ENCODE measurements around the gene RIMS4. TPM values are rescaled to one million over a fixed set of nuclear protein-coding genes. Genes with fewer than 3 reads are reported as not detected.

The RIMS4 gene
- total and polyA plus RNA-seq, 9 of the 15 experiments (the other 6 are each of a cell fraction or from before 2014, with no cell fraction given): 0.04 TPM; not detected in 8

- Histone ChIP-seq H2AFZ (ENCODE audit: low read depth, low read length) (no peak overlapping the region), H3K27ac (ENCODE audit: extremely low read depth, low read depth, low read length) (no peak overlapping the region), H3K4me1 (replicated peaks in 1 of 2; ENCODE audit: control insufficient read depth in 2 of 2, insufficient read depth in 2 of 2, low read length in 2 of 2) (peaks cover 0 to 10% of the 10 kb centered on the region in 2 experiments; a peak in 2 of 5 replicates), H3K9ac (ENCODE audit: insufficient read depth in 1 of 2, low read depth in 2 of 2, low read length in 2 of 2) (no peak overlapping the region), H3K4me2 (ENCODE audit: insufficient read depth, low read length) (no peak overlapping the region), H3K9me3 (replicated peaks; ENCODE audit: control insufficient read depth, insufficient read depth, low read depth, low read length) (no peaks in the 10 kb centered on the region), H3K4me3 (no peak overlapping the region), H3K79me2 (ENCODE audit: control insufficient read depth, insufficient read depth, low read length) (no peaks in the 10 kb centered on the region), H4K20me1 (replicated peaks; ENCODE audit: control insufficient read depth, insufficient read depth, low read length) (peaks cover 8% of the 10 kb centered on the region; the same call in 1 of the 2 replicates), H3K27me3 (ENCODE audit: control insufficient read depth in 2 of 2, insufficient read depth in 2 of 2, low read length in 2 of 2) (peaks cover 40 to 72% of the 10 kb centered on the region in 2 experiments), H3K9me1 (ENCODE audit: control insufficient read depth, insufficient read depth, low read length) (no peaks in the 10 kb centered on the region), H3K36me3 (ENCODE audit: control insufficient read depth, insufficient read depth, low read length) (no peaks in the 10 kb centered on the region)
- DNase-seq (ENCODE audit: extremely low read depth in 1 of 4, low spot score in 3 of 4) (no peak), ATAC-seq (no peak), FAIRE-seq (no peak)
- BruUV-seq (replicated peaks): no TSS peak
- intact Hi-C loops (cut with micrococcal nuclease) (no loop called here), in situ Hi-C loops (cut with MboI) (no loop called here)
- ChIA-PET CTCF (ENCODE audit: low intra/inter-chr PET ratio) (no interaction called here), POLR2A (interaction anchor here (1.2 kb wide), 1 partner anchor 13 kb away, joined by 4 read pairs; no protein-coding TSS in a partner anchor)
- 6% methylated on average over 9 of the region's 9 CpGs for WGBS (ENCODE audit: insufficient coverage, low coverage, missing lambda C conversion rate)
- TF ChIP-seq ZNF75A (CRISPR knock-in tag; IDR thresholded peaks at IDR 0.05) (no peak), BCOR (IDR thresholded peaks at IDR 0.05) (0 out of 2 replicates have a peak, but pooled peaks have one; percentile 12), NKRF (IDR thresholded peaks at IDR 0.05; ENCODE audit: borderline replicate concordance) (no peak), RBM25 (IDR thresholded peaks at IDR 0.05; ENCODE audit: low read depth, low read length, severe bottlenecking) (peak; percentile 80), ZNF253 (CRISPR knock-in tag; conservative IDR thresholded peaks at IDR 0.05) (no peak), SNRNP70 (optimal IDR thresholded peaks at IDR 0.05; ENCODE audit: low read depth, low read length) (no peak), RREB1 (CRISPR knock-in tag; IDR thresholded peaks at IDR 0.05) (no peak), ZFP36 (IDR thresholded peaks at IDR 0.05; ENCODE audit: low read depth, low read length, partially characterized antibody) (peak; percentile 64), ZNF23 (CRISPR knock-in tag; IDR thresholded peaks at IDR 0.05) (no peak)
- TF ChIP-seq, protein P1, sequence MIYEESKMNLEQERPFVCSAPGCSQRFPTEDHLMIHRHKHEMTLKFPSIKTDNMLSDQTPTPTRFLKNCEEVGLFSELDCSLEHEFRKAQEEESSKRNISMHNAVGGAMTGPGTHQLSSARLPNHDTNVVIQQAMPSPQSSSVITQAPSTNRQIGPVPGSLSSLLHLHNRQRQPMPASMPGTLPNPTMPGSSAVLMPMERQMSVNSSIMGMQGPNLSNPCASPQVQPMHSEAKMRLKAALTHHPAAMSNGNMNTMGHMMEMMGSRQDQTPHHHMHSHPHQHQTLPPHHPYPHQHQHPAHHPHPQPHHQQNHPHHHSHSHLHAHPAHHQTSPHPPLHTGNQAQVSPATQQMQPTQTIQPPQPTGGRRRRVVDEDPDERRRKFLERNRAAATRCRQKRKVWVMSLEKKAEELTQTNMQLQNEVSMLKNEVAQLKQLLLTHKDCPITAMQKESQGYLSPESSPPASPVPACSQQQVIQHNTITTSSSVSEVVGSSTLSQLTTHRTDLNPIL (CRISPR knock-in tag; IDR thresholded peaks at IDR 0.05): no peak
- TF ChIP-seq, protein P2, sequence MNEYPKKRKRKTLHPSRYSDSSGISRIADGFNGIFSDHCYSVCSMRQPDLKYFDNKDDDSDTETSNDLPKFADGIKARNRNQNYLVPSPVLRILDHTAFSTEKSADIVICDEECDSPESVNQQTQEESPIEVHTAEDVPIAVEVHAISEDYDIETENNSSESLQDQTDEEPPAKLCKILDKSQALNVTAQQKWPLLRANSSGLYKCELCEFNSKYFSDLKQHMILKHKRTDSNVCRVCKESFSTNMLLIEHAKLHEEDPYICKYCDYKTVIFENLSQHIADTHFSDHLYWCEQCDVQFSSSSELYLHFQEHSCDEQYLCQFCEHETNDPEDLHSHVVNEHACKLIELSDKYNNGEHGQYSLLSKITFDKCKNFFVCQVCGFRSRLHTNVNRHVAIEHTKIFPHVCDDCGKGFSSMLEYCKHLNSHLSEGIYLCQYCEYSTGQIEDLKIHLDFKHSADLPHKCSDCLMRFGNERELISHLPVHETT (CRISPR knock-in tag; conservative IDR thresholded peaks at IDR 0.05 in 1 of 2, IDR thresholded peaks at IDR 0.05 in 1 of 2): no peak
Observed at GRCh38 chr20:44723798-44724362, 86.5 kb downstream of the RIMS4 start.
